Measurements from ENCODE around the gene DCLK2. TPM values are rescaled to one million over a fixed set of nuclear protein-coding genes. Genes with fewer than 3 reads are reported as not detected.

Gene DCLK2
- total and polyA plus RNA-seq, 2 of the 8 experiments (the other 6 are each of a cell fraction or from before 2014, with no cell fraction given): 0.32 to 0.37 TPM

GRCh38 chr4:150231107-150231770 is 153.0 kb downstream of the DCLK2 start:
- TF ChIP-seq JUN (IDR thresholded peaks at IDR 0.05; ENCODE audit: low read depth, low read length) (no peak), BACH1 (IDR thresholded peaks at IDR 0.05; ENCODE audit: low read length) (no peak), SUZ12 (IDR thresholded peaks at IDR 0.05; ENCODE audit: low read length) (no peak), GABPA (IDR thresholded peaks at IDR 0.05; ENCODE audit: borderline replicate concordance, insufficient read depth, low read length) (no peak), SP1 (IDR thresholded peaks at IDR 0.05; ENCODE audit: low read depth, low read length) (no peak), EGR1 (IDR thresholded peaks at IDR 0.05; ENCODE audit: borderline replicate concordance, low read depth, low read length) (no peak), NRF1 (IDR thresholded peaks at IDR 0.05; ENCODE audit: low read depth, low read length) (no peak), SP4 (IDR thresholded peaks at IDR 0.05; ENCODE audit: low read length) (no peak), CEBPB (IDR thresholded peaks at IDR 0.05; ENCODE audit: low read depth, low read length) (no peak), ASH2L (IDR thresholded peaks at IDR 0.05; ENCODE audit: low read length) (no peak), KDM5A (IDR thresholded peaks at IDR 0.05; ENCODE audit: low read length) (no peak), PHF8 (conservative IDR thresholded peaks at IDR 0.05; ENCODE audit: low read depth, low read length) (no peak), TEAD4 (IDR thresholded peaks at IDR 0.05; ENCODE audit: low read depth, low read length) (no peak), E2F6 (IDR thresholded peaks at IDR 0.05) (no peak)
- Histone ChIP-seq H3K14ac (ENCODE audit: insufficient read length) (no peak overlapping the region), H2AK5ac (ENCODE audit: low read depth, low read length) (no peak overlapping the region), H3K4me3 (ENCODE audit: extremely low read depth in 1 of 4, insufficient read depth in 2 of 4, low read depth in 3 of 4, low read length in 4 of 4) (no peak overlapping the region), H3K79me2 (ENCODE audit: control insufficient read depth in 1 of 2, insufficient read depth in 2 of 2, low read length in 2 of 2) (no peaks in the 10 kb centered on the region), H3K4me1 (replicated peaks in 1 of 4; ENCODE audit: control insufficient read depth in 3 of 4, insufficient read depth in 4 of 4, low read length in 3 of 4) (peaks cover under 1 to 11% (median 2%) of the 10 kb centered on the region in 4 experiments; a peak in 3 of 7 replicates), H3K4me2 (ENCODE audit: insufficient read depth in 1 of 2, low read depth in 2 of 2, low read length in 2 of 2) (no peak overlapping the region), H3K18ac (ENCODE audit: extremely low read depth, low read length) (no peak overlapping the region), H3K56ac (replicated peaks; ENCODE audit: insufficient read length, low read depth, low read length) (no peak overlapping the region), H2BK5ac (ENCODE audit: low read depth, low read length) (no peak overlapping the region), H3K9ac (replicated peaks in 1 of 4; ENCODE audit: extremely low read depth in 1 of 4, low read depth in 3 of 4, low read length in 3 of 4) (no peak overlapping the region), H3K27me3 (replicated peaks in 1 of 4; ENCODE audit: control insufficient read depth in 3 of 4, extremely low read depth in 1 of 4, insufficient read depth in 3 of 4, low read length in 3 of 4) (no peaks in the 10 kb centered on the region), H4K8ac (ENCODE audit: extremely low read depth, insufficient read depth, low read length) (no peak overlapping the region), H2BK20ac (ENCODE audit: low read length) (no peak overlapping the region), H4K5ac (ENCODE audit: insufficient read length, low read depth, low read length) (no peak overlapping the region), H3K23me2 (ENCODE audit: low read depth, low read length) (no peaks in the 10 kb centered on the region), H2BK12ac (ENCODE audit: low read depth, low read length) (no peak overlapping the region), H2BK15ac (ENCODE audit: low read length) (no peak overlapping the region), H3K27ac (ENCODE audit: low read depth, low read length) (no peak overlapping the region), H2BK120ac (replicated peaks; ENCODE audit: low read depth, low read length) (no peak overlapping the region), H2AFZ (ENCODE audit: low read length) (no peak overlapping the region), H3K23ac (ENCODE audit: insufficient read length) (no peak overlapping the region), H4K91ac (replicated peaks; ENCODE audit: insufficient read length, low read length) (no peak overlapping the region), H4K20me1 (replicated peaks in 1 of 2; ENCODE audit: control insufficient read depth in 1 of 2, insufficient read depth in 2 of 2, low read length in 2 of 2) (no peaks in the 10 kb centered on the region), H3K9me3 (ENCODE audit: insufficient read depth in 2 of 2, low read depth in 1 of 2, low read length in 1 of 2) (no peaks in the 10 kb centered on the region), H3K79me1 (ENCODE audit: low read depth, low read length) (no peaks in the 10 kb centered on the region), H3K36me3 (ENCODE audit: control insufficient read depth in 2 of 4, insufficient read depth in 4 of 4, low read length in 3 of 4) (no peaks in the 10 kb centered on the region), H3K4ac (replicated peaks; ENCODE audit: insufficient read length, low read depth, low read length) (no peak overlapping the region)
- FAIRE-seq (no peak), DNase-seq (ENCODE audit: low read depth in 1 of 2, low spot score in 2 of 2) (no peak)
- 92% methylated on average over 4 of the region's 4 CpGs; no CpG with 5 or more reads in 1 of the 2 experiments for WGBS, 2 experiments (ENCODE audit: extremely low coverage in 1 of 2, insufficient coverage in 1 of 2, insufficient read length in 1 of 2, insufficient replicate concordance in 2 of 2, low coverage in 1 of 2, low lambda C conversion rate in 2 of 2, missing lambda C conversion rate in 1 of 2)
- CTCF ChIA-PET (ENCODE audit: partially characterized antibody): interaction anchor here (1.0 to 3.4 kb wide), 5 partner anchors 11 to 232 kb away, joined by 3 to 22 read pairs (median 4); no protein-coding TSS in a partner anchor
- POLR2A ChIA-PET (ENCODE audit: partially characterized antibody): interaction anchor here (1.7 kb wide), 1 partner anchor 17 kb away, joined by 6 read pairs; no protein-coding TSS in a partner anchor
